Retinal pigment epithelial cell (primary cell): Measurements from ENCODE around the gene IL20RA.
A peak's percentile ranks its signal among the peaks of the same experiment; 100 is the strongest.

Experiments
- DNase-seq: peaks from one replicate; pipeline ENCODE4 v3.0.0-alpha.2; 2010; ENCODE audit warnings: low read depth
- H3K4me3 ChIP-seq: 2 replicates; pipeline ENCODE4 v1.5.1; 2011; ENCODE audit warnings: mild to moderate bottlenecking, low read length, control low read depth, moderate library complexity
- CTCF ChIP-seq: conservative IDR thresholded peaks from 2 replicates; pipeline ENCODE4 v1.5.1; 2011; ENCODE audit warnings: low read depth, low read length, control low read depth, inconsistent platforms

IL20RA gene

GRCh38 chr6:137045222-137045789 lies 541 bp upstream of the IL20RA start:
- H3K4me3 ChIP-seq, result no peak overlapping the region
- no peak for TF ChIP-seq CTCF
- no peak for DNase-seq

- no peak for TF ChIP-seq CTCF
- DNase-seq, result no peak
These were observed 927 bp downstream of the IL20RA start for GRCh38 chr6:137043710-137044365.

DNA sequence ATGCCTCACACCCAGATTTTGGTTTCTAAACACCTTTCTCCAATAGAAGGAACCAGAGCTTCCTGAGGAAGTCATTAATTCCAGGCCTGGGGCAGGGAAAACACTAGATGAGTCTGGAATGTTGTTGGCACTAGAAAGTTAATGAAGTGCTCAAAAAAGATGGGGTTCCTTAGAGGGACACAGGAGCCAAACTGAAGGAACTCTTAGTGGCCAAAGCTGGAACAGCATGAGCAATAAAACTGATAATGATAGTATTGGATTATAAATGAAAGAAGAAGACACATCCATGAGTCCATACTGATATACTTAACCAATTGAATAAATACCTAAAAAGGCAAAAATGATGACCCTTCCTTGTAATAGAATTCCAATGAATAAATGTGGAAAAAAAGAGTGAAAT lies 4.4 kb downstream of the IL20RA start:
- DNase-seq, result no peak
- H3K4me3 ChIP-seq, result no peak overlapping the region
- peak; percentile 19 for TF ChIP-seq CTCF

More at GRCh38 chr6:137043710-137044365, 927 bp downstream of the IL20RA start:
- H3K4me3 ChIP-seq, result peak overlapping the region; percentile 67

DNA sequence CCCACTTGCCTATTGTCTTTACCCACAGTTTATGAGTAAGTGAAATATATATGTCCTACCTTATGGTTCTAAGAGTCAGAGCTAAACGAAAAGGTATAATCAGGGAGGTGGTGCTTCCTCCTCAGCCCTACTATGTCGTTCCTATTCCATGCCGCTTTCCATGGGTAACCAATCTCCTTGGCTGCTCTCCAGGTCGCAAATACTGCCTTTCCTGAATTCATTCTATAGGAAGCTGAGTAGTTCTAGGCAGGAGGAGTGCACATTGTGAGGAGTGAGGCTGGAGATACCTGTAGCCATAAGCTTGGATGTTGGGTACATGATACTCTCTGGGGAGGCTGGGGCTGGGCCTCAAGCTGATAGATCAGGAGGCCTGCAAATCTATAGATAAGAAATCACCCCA lies 5.8 kb downstream of the IL20RA start:
- no peak overlapping the region for H3K4me3 ChIP-seq
- TF ChIP-seq CTCF, result no peak
- DNase-seq, result no peak

- TF ChIP-seq CTCF, result no peak
- DNase-seq, result no peak
- H3K4me3 ChIP-seq, result no peak overlapping the region
These were observed 8.0 kb downstream of the IL20RA start for GRCh38 chr6:137036566-137037300.

- DNase-seq, result no peak
- no peak overlapping the region for H3K4me3 ChIP-seq
- no peak for TF ChIP-seq CTCF
These were observed 10.9 kb downstream of the IL20RA start for GRCh38 chr6:137033828-137034227.

DNA sequence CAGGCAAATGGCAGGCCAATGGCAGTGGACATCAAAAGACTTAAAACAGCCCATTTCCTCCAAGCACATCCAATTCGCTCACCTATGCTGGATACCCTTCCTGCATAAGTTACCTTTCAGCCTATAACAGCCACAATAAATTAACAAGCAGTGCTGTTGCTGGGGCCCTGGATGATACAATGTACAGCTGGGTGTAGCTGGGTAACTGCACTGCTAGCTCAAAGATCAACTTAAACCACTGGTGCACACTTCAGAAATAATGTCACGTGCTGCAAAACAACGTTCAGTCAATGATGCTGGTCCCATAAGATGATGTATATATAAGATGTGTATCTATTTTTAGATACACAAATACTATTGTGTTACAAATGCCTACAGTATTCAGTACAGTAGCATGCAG lies 13.6 kb downstream of the IL20RA start:
- TF ChIP-seq CTCF, result no peak
- DNase-seq, result no peak
- no peak overlapping the region for H3K4me3 ChIP-seq
